Suppressor macrophage (primary cell): ENCODE data around the gene SYNJ2BP.

Experiments used
- DNase-seq, 4 experiments: peaks; one replicate each; pipeline ENCODE4 v3.0.0-alpha.2; 2020 to 2022

SYNJ2BP gene

GRCh38 chr14:70391493-70392391 lies 25.1 kb downstream of the SYNJ2BP start:
- no peak for DNase-seq

- no peak for DNase-seq
Measured at GRCh38 chr14:70382536-70382935, 34.4 kb downstream of the SYNJ2BP start.

- DNase-seq, result no peak
Measured at GRCh38 chr14:70380824-70381223, 36.1 kb downstream of the SYNJ2BP start.

DNA sequence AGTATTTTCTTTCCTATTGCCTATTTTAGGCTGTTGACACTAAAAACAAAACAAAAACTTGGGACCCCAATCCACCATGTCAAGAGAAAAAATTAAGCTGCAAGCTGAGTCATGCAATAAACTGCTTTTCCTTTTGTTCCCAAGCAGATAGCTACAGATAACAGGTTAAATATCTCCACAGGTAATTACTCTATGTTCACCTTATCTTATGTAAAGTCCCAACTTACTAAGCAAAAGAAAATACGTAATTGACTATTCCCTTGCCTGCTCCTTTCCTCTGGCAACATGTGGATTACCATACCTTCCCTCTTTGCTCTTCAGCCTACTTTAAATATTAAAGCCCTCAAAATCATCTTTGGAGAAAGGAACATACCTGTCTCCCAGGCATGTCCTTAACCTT lies 38.2 kb downstream of the SYNJ2BP start:
- no peak for DNase-seq
